NCI-H2107 treated with DMSO at 0.1 percent for 48 hours (cell line): ENCODE measurements around the gene NAT9.

Experiments
- DNase-seq: peaks from one replicate; lab custom pipeline; 2025; ENCODE audit not compliant: unreplicated experiment; lab: John Stamatoyannopoulos, UW

Gene NAT9

GRCh38 chr17:74780443-74781238 lies 4.5 kb upstream of the NAT9 start:
- DNase-seq: no peak

GRCh38 chr17:74779948-74780400 lies 3.8 kb upstream of the NAT9 start:
- DNase-seq: no peak

GRCh38 chr17:74779501-74779900 lies 3.4 kb upstream of the NAT9 start:
- DNase-seq: no peak

GRCh38 chr17:74778960-74779359 lies 2.8 kb upstream of the NAT9 start:
- no peak for DNase-seq

DNA sequence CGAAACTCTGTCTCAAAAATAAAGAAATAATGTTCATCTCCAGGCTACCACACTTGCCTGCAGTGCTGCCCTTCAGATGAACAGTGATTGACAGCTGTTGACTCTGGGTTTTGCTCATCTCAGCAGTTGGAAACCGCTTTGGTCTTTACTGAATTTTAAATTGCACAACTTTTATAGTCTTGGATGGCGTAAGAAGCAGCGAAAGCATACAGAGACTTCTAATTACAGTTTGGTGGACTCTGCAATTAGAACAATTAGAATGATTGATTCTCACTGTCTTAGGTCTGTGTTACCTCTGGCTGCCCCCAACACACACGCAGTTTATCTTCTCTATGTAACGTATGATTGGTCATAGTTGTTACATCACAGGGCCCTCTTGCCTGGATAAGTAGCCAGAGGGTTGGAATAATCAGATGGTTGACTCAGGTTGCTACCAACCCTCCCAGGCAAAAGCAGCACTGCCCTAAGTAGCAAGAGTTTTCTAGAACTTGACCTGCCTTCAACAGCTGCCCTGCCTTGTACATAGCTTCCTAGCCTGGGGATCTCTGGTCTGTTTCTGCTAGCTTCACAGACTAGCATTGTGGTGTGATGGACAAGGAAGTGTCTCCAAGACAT lies 1.9 kb upstream of the NAT9 start:
- DNase-seq: no peak

- DNase-seq: no peak
These were observed 845 bp upstream of the NAT9 start for GRCh38 chr17:74776990-74777389.

- no peak for DNase-seq
These were observed 619 bp downstream of the NAT9 start for GRCh38 chr17:74775409-74776043.

- DNase-seq: no peak
These were observed 2.3 kb downstream of the NAT9 start for GRCh38 chr17:74773871-74774286.

DNA sequence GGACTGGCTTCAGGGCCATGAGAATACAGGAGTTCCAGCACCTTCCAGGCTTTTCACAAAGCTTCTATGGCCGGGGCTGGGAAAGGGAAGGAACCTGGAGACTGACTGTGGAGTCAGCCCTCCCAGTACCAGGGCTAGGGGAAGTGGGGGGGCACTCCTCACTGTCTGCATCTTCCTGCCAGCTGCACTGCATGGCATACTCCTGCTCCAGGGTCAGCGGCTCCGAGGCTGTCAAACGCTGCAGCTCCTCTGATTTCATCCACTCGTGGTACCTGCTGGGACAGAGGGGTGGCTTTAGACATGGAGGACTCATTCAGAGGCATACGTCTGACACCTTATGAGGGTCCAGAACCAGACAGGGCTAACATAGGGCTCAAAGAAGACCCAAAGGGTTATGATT lies 2.7 kb downstream of the NAT9 start:
- DNase-seq: no peak

- DNase-seq: no peak
These were observed 4.1 kb downstream of the NAT9 start for GRCh38 chr17:74772053-74772452.

GRCh38 chr17:74771319-74771914 lies 4.7 kb downstream of the NAT9 start:
- no peak for DNase-seq

GRCh38 chr17:74770498-74771318 lies 5.4 kb downstream of the NAT9 start:
- DNase-seq: peak; percentile 14

GRCh38 chr17:74769856-74770497 lies 6.2 kb downstream of the NAT9 start:
- DNase-seq: no peak

GRCh38 chr17:74769266-74769855 lies 6.8 kb downstream of the NAT9 start:
- no peak for DNase-seq

- no peak for DNase-seq
These were observed 7.4 kb downstream of the NAT9 start for GRCh38 chr17:74768763-74769114.

GRCh38 chr17:74768069-74768762 lies 7.9 kb downstream of the NAT9 start:
- no peak for DNase-seq

GRCh38 chr17:74767111-74767516 lies 9.0 kb downstream of the NAT9 start:
- DNase-seq: no peak

DNA sequence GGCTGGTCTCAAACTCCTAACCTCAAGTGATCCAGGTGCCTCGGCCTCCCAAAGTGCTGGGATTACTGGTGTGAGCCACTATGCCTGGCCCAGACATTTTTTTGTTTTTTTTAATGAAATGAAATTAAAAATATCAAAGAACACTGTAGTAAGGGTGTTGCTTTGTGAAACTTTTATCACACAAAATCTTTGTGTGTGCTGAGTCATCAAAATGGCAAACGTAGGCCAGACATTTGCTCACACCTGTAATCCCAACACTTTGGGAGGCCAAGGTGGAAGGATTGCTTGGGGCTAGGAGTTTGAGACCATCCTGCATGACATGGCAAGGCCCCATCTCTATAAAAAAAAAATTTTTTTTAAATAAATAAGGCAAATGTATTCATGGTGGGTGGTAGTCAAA lies 9.7 kb downstream of the NAT9 start:
- DNase-seq: no peak

DNA sequence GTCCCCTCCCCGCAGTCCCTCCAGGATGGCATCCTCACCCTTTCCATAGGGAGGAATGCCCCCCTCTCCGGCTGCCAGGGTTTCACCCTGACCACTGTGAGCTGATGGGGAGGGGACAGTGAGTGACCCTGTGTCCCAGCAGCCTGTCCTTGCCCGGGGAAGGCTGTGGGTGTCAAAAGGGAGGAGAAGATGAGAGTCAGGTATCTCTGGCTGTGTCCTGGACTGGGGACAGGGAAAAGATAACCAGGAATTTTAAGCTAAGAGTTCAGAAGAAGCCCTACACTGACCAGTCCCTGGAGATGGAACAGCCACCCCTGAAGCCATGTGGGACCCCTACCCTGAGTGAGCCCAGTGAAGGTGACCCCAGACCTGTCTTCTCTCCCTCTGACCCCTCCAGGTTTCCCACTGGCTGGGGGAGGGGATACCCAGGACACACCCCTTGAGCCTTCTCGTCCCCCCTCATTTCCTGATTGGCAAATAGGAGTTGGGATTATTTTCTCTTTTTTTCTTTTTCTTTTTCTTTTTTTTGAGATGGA lies 11.3 kb downstream of the NAT9 start:
- no peak for DNase-seq
